Astrocyte (in vitro differentiated cells and primary cell): Measurements from ENCODE around the gene HEXD. TPM values are rescaled to one million over a fixed set of nuclear protein-coding genes. Genes with fewer than 3 reads are reported as not detected.
"Not testable (repeated sequence)": the region's sequence is repeated elsewhere in the genome, so short reads cannot be mapped to it uniquely, and the experiment has no call there.

Source experiments
- DNase-seq: peaks from one replicate; pipeline ENCODE4 v3.0.0-alpha.2; 2010; ENCODE audit warnings: low read depth
- FAIRE-seq: peaks from 2 replicates; lab custom pipeline; 2011; peaks lifted over from hg19 to GRCh38; lab: Jason Lieb, UNC
- H2AFZ ChIP-seq: 2 replicates; pipeline ENCODE4 v1.6.0; 2012; ENCODE audit warnings: low read depth, low read length, inconsistent platforms
- H3K27ac ChIP-seq: 2 replicates; pipeline ENCODE4 v1.5.1; 2011; ENCODE audit warnings: low read depth, low read length, inconsistent platforms
- H3K27me3 ChIP-seq: 2 replicates; pipeline ENCODE4 v1.6.0; 2011; ENCODE audit warnings: low read length, inconsistent platforms; ENCODE audit not compliant: insufficient read depth
- H3K36me3 ChIP-seq: 2 replicates; pipeline ENCODE4 v1.5.1; 2011; ENCODE audit warnings: low read length, inconsistent platforms; ENCODE audit not compliant: insufficient read depth
- H3K4me1 ChIP-seq: 2 replicates; pipeline ENCODE4 v1.5.1; 2011; ENCODE audit warnings: low read length, inconsistent platforms; ENCODE audit not compliant: insufficient read depth
- H3K4me2 ChIP-seq: 2 replicates; pipeline ENCODE4 v1.6.0; 2012; ENCODE audit warnings: low read length, inconsistent platforms
- H3K4me3 ChIP-seq: 2 replicates; pipeline ENCODE4 v1.5.1; 2011; ENCODE audit warnings: low read depth, mild to moderate bottlenecking, low read length, inconsistent platforms; ENCODE audit not compliant: insufficient read depth
- H3K79me2 ChIP-seq: 2 replicates; pipeline ENCODE4 v1.6.0; 2012; ENCODE audit warnings: mild to moderate bottlenecking, low read length, inconsistent platforms; ENCODE audit not compliant: insufficient read depth
- H3K9ac ChIP-seq: 2 replicates; pipeline ENCODE4 v1.6.0; 2012; ENCODE audit warnings: mild to moderate bottlenecking, low read length, inconsistent platforms
- H3K9me3 ChIP-seq: 2 replicates; pipeline ENCODE4 v1.5.1; 2012; ENCODE audit warnings: low read depth, mild to moderate bottlenecking, low read length, inconsistent platforms; ENCODE audit not compliant: insufficient read depth
- H4K20me1 ChIP-seq: 2 replicates; pipeline ENCODE4 v1.6.0; 2012; ENCODE audit warnings: low read length, inconsistent platforms; ENCODE audit not compliant: insufficient read depth
- H3K27ac Mint-ChIP-seq: one replicate; pipeline ENCODE4 v1.8.0; 2021; ENCODE audit warnings: mild to moderate bottlenecking, mixed read lengths; ENCODE audit not compliant: unreplicated experiment
- H3K27me3 Mint-ChIP-seq: one replicate; pipeline ENCODE4 v1.8.0; 2021; ENCODE audit warnings: low read depth, mixed read lengths; ENCODE audit not compliant: unreplicated experiment
- H3K36me3 Mint-ChIP-seq: one replicate; pipeline ENCODE4 v1.8.0; 2021; ENCODE audit warnings: low read depth, mixed read lengths; ENCODE audit not compliant: unreplicated experiment
- H3K4me1 Mint-ChIP-seq: one replicate; pipeline ENCODE4 v1.8.0; 2021; ENCODE audit warnings: low read depth, mixed read lengths; ENCODE audit not compliant: unreplicated experiment
- H3K4me3 Mint-ChIP-seq: one replicate; pipeline ENCODE4 v1.8.0; 2021; ENCODE audit warnings: mild to moderate bottlenecking, moderate library complexity, mixed read lengths; ENCODE audit not compliant: unreplicated experiment
- H3K9me3 Mint-ChIP-seq: one replicate; pipeline ENCODE4 v1.8.0; 2021; ENCODE audit warnings: mild to moderate bottlenecking, mixed read lengths; ENCODE audit not compliant: unreplicated experiment
- CTCF ChIP-seq: IDR thresholded peaks from 2 replicates; pipeline ENCODE4 v1.5.1; 2011; ENCODE audit warnings: low read depth, mild to moderate bottlenecking, inconsistent platforms, low read length, moderate library complexity; ENCODE audit not compliant: insufficient read depth
- EZH2 ChIP-seq: IDR thresholded peaks from 2 replicates; pipeline ENCODE4 v1.6.1; 2012; ENCODE audit warnings: mild to moderate bottlenecking, low read length, inconsistent platforms; ENCODE audit not compliant: insufficient read depth
- total RNA-seq: library from RNA; stranded (reverse); gene quantifications from 2 replicates; pipeline ENCODE4 v1.2.1, GENCODE V29; 2021

The HEXD gene
- total RNA-seq, 1 donor from 2014 or later: 11.1 TPM

DNA sequence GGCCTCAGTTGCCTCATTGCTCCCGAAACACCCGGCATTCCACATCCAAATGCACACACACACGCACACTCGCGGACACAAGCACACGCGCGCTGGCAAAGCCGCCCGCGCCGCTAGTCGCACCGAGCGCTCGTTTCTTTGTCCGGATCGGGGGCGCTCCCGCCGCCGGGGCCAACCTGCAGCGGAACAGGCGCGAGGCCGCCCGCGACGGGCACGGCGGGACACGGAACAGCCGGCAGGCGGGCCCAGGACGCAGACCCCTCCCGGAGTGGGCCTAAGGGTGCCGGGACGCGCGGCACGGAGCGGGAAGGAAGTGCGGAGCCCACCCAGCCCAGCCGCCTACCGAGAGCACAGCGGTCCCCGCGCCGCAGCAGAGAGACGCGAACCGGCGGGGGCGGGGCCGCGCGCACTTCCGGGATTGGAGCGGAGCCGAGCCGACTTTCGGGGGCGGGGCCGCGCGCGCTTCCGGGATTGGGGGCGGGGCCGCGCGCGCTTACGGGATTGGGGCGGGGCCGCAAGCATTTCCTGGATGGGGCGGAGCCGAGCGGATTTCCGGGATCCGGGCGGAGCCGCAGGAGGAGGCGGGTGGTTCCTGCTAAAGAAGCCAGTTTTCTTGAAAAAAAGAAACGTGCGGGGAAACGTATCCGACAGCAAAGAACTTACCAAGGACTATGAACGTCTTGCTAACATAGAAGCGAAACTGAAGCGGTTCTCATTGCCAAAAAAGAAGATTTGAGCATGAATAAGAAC, 32.4 kb downstream of the HEXD start, which contains the start of gene CYBC1:
CYBC1 (minus strand) TSS at position 396 of the 750 bp plus-strand sequence. CDS start 1,498 bp downstream, outside the sequence.
- no peaks in the 10 kb centered on the region for H3K27me3 ChIP-seq
- Mint-ChIP-seq H3K27ac (peak within 1 kb of the TSS; percentile 95), H3K4me3 (peak within 1 kb of the TSS; percentile 89), H3K27me3 (no peaks in the 10 kb centered on the region), H3K36me3 (peaks cover 4% of the 10 kb centered on the region), H3K9me3 (no peaks in the 10 kb centered on the region), H3K4me1 (peaks cover 2% of the 10 kb centered on the region)
- H3K27ac ChIP-seq: peak within 1 kb of the TSS; percentile 63
- DNase-seq: peak; percentile 80
- peak within 1 kb of the TSS; percentile 84 for H3K4me3 ChIP-seq
- peak within 1 kb of the TSS; percentile 88 for H2AFZ ChIP-seq
- peaks cover 19% of the 10 kb centered on the region for H3K79me2 ChIP-seq
- H3K9me3 ChIP-seq: no peaks in the 10 kb centered on the region
- H4K20me1 ChIP-seq: peaks cover 6% of the 10 kb centered on the region
- peaks cover 16% of the 10 kb centered on the region for H3K4me1 ChIP-seq
- FAIRE-seq: no peak
- H3K36me3 ChIP-seq: no peaks in the 10 kb centered on the region
- peak within 1 kb of the TSS; percentile 87 for H3K9ac ChIP-seq
- no peak for TF ChIP-seq CTCF
- no peak for TF ChIP-seq EZH2
- H3K4me2 ChIP-seq: peak within 1 kb of the TSS; percentile 83

DNA sequence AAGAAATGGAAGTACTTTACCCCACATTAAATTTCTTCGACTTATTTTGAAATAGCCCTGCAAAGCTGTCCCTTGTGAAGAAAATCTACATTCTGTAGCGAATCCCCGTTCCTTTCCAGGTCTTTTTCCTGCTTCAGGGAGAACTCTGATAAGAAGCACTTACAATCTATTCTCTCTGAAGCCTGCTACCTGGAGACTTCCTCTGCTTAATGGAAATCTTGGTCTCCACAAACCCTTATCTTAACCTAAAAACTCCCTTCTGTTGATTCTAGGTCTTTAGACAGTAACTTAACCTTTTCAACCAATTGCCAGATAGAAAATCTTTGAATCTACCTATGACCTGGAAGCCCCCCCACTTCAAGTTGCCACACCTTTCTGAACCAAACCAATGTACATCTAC, 34.0 kb downstream of the HEXD start:
- H3K36me3 Mint-ChIP-seq: peaks cover 5% of the 10 kb centered on the region
- Histone ChIP-seq H3K9ac (no peak overlapping the region), H3K79me2 (peaks cover 19% of the 10 kb centered on the region), H4K20me1 (no peaks in the 10 kb centered on the region), H3K4me1 (peaks cover 12% of the 10 kb centered on the region), H3K4me2 (no peak overlapping the region), H3K36me3 (no peaks in the 10 kb centered on the region), H2AFZ (no peak overlapping the region), H3K27ac (no peak overlapping the region), H3K9me3 (no peaks in the 10 kb centered on the region), H3K4me3 (no peak overlapping the region), H3K27me3 (no peaks in the 10 kb centered on the region)
- peak overlapping the region; percentile 68 for H3K4me3 Mint-ChIP-seq
- TF ChIP-seq EZH2 (no peak), CTCF (no peak)
- H3K27me3 Mint-ChIP-seq: no peaks in the 10 kb centered on the region
- no peak overlapping the region for H3K27ac Mint-ChIP-seq
- no peak for DNase-seq
- peaks cover 4% of the 10 kb centered on the region for H3K4me1 Mint-ChIP-seq
- no peak for FAIRE-seq
- H3K9me3 Mint-ChIP-seq: no peaks in the 10 kb centered on the region

DNA sequence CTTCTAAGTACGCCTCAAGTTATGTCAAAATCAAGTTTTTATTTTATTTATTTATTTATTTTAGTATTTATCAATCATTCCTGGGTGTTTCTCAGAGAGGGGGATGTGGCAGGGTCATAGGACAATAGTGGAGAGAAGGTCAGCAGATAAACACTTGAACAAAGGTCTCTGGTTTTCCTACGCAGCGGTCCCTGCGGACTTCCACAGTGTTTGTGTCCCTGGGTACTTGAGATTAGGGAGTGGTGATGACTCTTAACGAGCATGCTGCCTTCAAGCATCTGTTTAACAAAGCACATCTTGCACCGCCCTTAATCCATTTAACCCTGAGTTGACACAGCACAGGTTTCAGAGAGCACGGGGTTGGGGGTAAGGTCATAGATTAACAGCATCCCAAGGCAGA, 35.0 kb downstream of the HEXD start:
- not testable (repeated sequence) for H3K4me3 Mint-ChIP-seq, H3K4me2 ChIP-seq, FAIRE-seq, H3K27me3 Mint-ChIP-seq, H4K20me1 ChIP-seq, H3K27me3 ChIP-seq, H3K27ac ChIP-seq, H3K9me3 ChIP-seq, DNase-seq, H3K36me3 ChIP-seq, H3K36me3 Mint-ChIP-seq, H2AFZ ChIP-seq, H3K9ac ChIP-seq, H3K9me3 Mint-ChIP-seq, H3K4me3 ChIP-seq
- H3K27ac Mint-ChIP-seq: peak overlapping the region; percentile 18
- Histone ChIP-seq H3K4me1 (peaks cover 19% of the 10 kb centered on the region), H3K79me2 (peaks cover 19% of the 10 kb centered on the region)
- peaks cover 11% of the 10 kb centered on the region for H3K4me1 Mint-ChIP-seq

DNA sequence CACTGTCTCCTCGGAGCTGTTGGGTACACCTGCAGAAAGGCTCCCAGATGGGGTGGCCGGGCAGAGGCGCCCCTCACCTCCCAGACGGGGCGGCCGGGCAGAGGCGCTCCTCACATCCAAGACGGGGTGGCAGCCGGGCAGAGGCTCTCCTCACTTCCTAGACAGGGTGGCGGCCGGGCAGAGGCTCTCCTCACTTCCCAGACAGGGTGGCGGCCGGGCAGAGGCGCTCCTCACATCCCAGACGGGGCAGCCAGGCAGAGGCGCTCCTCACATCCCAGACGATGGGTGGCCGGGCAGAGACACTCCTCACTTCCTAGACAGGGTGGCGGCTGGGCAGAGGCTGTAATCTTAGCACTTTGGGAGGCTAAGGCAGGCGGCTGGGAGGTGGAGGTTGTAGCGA, 35.6 kb downstream of the HEXD start:
- H3K27ac Mint-ChIP-seq, H2AFZ ChIP-seq, H4K20me1 ChIP-seq, H3K36me3 ChIP-seq, H3K36me3 Mint-ChIP-seq, FAIRE-seq, H3K4me3 ChIP-seq, H3K27me3 ChIP-seq, H3K9me3 Mint-ChIP-seq, H3K9me3 ChIP-seq, H3K4me2 ChIP-seq, H3K9ac ChIP-seq, H3K4me3 Mint-ChIP-seq, DNase-seq, H3K27ac ChIP-seq, H3K27me3 Mint-ChIP-seq: not testable (repeated sequence)
- Histone ChIP-seq H3K4me1 (peaks cover 19% of the 10 kb centered on the region), H3K79me2 (peaks cover 20% of the 10 kb centered on the region)
- peaks cover 11% of the 10 kb centered on the region for H3K4me1 Mint-ChIP-seq
